NCI-H1092 (cell line): ENCODE results near the gene HAGHL.
"Not testable (repeated sequence)": the region's sequence is repeated elsewhere in the genome, so short reads cannot be mapped to it uniquely, and the experiment has no call there.

Source experiments
- DNase-seq: peaks from one replicate; lab custom pipeline; 2025; lab: John Stamatoyannopoulos, UW

The HAGHL gene

GRCh38 chr16:687499-687898, 39.4 kb upstream of the HAGHL start:
- no peak for DNase-seq

- DNase-seq, result no peak
Measured at GRCh38 chr16:689175-689897, 37.6 kb upstream of the HAGHL start.

GRCh38 chr16:691242-691641, 35.7 kb upstream of the HAGHL start:
- not testable (repeated sequence) for DNase-seq

- no peak for DNase-seq
Measured at GRCh38 chr16:692356-693108, 34.4 kb upstream of the HAGHL start.

GRCh38 chr16:693364-693763, 33.5 kb upstream of the HAGHL start:
- DNase-seq, result no peak

- no peak for DNase-seq
Measured at GRCh38 chr16:693766-694165, 33.1 kb upstream of the HAGHL start.

GRCh38 chr16:694187-694862, 32.6 kb upstream of the HAGHL start:
- no peak for DNase-seq

GRCh38 chr16:694863-695354, 32.0 kb upstream of the HAGHL start:
- DNase-seq, result no peak

GRCh38 chr16:695355-696089, 31.4 kb upstream of the HAGHL start:
- DNase-seq, result peak; percentile 80

GRCh38 chr16:698911-699671, 27.8 kb upstream of the HAGHL start:
- DNase-seq, result no peak

GRCh38 chr16:700684-701584, 26.0 kb upstream of the HAGHL start:
- DNase-seq, result no peak

GRCh38 chr16:702341-702740, 24.6 kb upstream of the HAGHL start:
- no peak for DNase-seq

- DNase-seq, result no peak
Measured at GRCh38 chr16:703406-703805, 23.5 kb upstream of the HAGHL start.

GRCh38 chr16:704047-704446, 22.9 kb upstream of the HAGHL start:
- DNase-seq, result no peak

GRCh38 chr16:704552-705380, 22.1 kb upstream of the HAGHL start:
- DNase-seq, result no peak

GRCh38 chr16:705431-706188, 21.3 kb upstream of the HAGHL start, which contains the start of gene FBXL16:
TSS of gene FBXL16 (minus strand) at chr16:705801. CDS start at chr16:697405, 8,396 bp downstream.
- peak; percentile 62 for DNase-seq

- peak; percentile 29 for DNase-seq
Measured at GRCh38 chr16:706189-707061, 20.5 kb upstream of the HAGHL start.
